HG02840 (cell line): ENCODE results near the gene C2CD4C.
"Not testable (repeated sequence)": the region's sequence is repeated elsewhere in the genome, so short reads cannot be mapped to it uniquely, and the experiment has no call there.

Experiments used
- ATAC-seq: cut with Tn5 transposase; IDR thresholded peaks from one replicate; pipeline ENCODE4 v1.9.1; 2021; ENCODE audit warnings: mild to moderate bottlenecking, moderate library complexity, moderate number of reproducible peaks; ENCODE audit not compliant: unreplicated experiment, low FRiP score

The C2CD4C gene, protein sequence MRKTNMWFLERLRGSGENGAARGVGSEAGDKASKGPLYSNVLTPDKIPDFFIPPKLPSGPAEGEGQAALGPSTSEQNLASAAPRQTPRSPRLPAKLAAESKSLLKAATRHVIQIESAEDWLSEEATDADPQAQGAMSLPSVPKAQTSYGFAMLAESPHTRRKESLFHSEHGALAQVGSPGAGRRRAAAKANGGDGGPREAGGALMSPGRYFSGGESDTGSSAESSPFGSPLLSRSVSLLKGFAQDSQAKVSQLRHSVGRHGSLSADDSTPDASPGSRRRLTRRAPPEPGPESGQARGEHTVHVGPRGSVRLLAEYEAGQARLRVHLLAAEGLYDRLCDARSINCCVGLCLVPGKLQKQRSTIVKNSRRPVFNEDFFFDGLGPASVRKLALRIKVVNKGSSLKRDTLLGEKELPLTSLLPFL

DNA sequence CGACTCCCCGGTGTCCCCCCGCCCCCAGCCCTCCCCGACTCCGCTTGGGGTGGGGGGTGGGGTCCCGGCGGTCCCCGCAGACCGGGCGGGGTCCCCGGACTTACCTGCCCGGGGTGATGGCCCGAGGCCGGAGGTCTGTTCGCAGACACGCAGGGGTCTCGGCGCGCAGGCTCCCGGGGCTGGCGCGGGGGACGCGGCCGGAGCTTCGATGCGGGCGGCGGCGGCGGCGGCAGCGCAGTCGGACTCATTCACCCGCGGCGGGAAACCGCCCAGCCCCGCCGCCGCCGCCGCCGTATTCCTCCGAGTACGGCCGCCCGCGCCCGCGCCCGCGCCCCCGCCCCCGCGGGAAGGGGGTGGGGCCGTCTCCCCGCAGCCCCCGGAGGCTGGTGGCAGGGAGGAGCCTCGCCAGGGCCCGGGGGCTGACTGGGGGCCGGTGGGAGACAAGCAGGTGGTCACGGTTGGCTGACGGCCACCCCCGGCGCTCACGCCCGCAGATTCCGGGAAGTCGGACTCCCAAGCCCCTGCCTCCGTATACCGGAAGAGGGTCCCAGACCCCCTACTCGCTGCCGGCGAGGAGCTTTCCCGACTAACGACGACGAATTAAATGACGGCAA, at the start of gene C2CD4C:
Gene C2CD4C, minus strand, starts transcription at position 246 of the 614 bp plus-strand sequence. CDS start 786 bp downstream, outside the sequence.
- no peak for ATAC-seq

GRCh38 chr19:458091-459042, 49.4 kb upstream of the C2CD4C start:
- ATAC-seq = no peak

GRCh38 chr19:457636-458035, 48.7 kb upstream of the C2CD4C start:
- no peak for ATAC-seq

GRCh38 chr19:456547-457110, 47.7 kb upstream of the C2CD4C start:
- ATAC-seq = no peak

DNA sequence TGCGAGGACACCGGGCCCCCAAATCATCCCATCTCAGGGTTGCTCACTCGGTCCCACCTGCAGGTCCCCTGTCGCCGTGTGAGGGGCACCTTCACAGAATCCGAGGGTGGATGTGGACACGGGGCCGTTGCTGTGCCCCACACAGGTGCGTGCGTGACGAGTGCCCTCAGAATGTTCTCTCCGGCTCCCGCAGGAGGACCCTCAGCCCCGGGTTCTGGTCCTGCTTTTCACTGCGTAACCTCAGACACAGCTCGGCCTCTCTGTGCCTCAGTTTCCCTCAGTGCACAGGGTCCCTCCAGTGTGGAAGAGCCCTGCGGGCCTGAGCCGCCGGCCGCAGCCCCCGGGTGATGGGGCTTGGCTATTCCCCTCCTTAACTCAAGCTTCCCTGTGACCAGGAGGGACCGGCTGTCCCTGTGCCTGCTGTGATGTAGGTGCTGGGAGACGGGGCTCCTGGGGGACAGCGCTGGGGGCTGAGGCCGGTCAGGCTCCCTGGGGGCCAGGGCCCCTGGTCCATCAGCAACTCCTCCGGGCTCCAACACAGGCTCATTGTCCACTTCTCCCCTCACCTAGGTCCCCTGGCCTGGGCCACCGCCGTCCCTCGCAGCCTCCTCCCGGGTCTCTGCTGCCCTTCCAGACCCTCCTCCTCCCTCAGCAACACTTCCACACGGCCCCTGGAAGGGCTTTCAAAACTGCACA, 47.1 kb upstream of the C2CD4C start:
- ATAC-seq = no peak

DNA sequence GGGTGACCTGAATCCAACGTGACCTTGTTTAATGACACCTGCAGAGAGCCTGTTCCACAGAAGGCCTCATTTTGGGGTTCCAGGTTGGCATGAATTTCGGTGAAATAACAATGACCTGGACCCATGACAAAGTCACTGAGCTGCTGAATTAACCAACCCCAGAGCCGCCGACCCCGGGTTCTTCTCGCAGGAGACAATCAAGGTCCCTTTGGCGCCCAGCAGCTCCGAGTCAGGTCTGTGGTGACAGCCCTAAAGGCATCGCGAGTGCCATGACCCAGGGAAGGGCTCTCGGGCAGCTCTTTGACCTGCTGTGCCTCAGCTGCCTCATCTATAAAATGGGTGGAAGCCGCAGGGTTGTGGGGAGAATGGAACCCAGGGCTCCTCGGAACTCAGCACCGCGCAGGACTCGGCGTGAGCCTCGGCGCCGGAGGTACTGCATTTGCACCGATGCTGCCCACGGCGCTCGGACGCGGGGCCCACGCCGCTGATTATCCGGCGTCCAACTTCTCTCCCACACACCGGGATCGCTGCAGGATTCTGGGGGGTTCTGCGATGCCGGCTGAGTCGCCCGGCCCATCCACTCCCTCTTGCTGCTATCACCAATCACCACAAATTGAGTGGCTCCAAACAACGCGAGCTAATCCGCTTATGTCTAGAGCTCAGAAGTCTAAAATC, 46.2 kb upstream of the C2CD4C start:
- ATAC-seq = no peak

GRCh38 chr19:453606-454005, 44.7 kb upstream of the C2CD4C start:
- ATAC-seq = no peak

DNA sequence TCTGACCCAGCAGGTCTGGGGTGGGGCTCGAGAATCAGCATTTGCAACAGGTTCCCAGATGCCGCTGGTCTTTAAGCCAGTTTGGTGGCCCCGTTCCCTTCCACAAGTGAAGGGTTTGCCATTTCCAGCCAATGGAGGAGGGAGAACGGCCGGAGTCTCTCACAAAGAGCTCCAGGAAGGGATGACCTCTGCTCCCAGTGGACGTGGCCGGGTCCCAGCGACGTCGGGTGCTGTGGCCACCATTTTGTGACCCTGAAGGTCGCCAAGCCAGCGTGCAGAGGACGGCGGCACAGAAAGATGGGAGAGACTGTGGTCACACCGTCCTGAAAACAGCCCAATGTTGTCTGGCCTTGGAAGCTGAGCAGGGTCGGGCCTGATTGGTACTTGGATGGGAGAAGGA, 43.9 kb upstream of the C2CD4C start:
- no peak for ATAC-seq

GRCh38 chr19:450912-451481, 42.0 kb upstream of the C2CD4C start:
- ATAC-seq = not testable (repeated sequence)

GRCh38 chr19:449916-450315, 41.0 kb upstream of the C2CD4C start:
- ATAC-seq = no peak

- no peak for ATAC-seq
Measured at GRCh38 chr19:447816-448560, 39.0 kb upstream of the C2CD4C start.

DNA sequence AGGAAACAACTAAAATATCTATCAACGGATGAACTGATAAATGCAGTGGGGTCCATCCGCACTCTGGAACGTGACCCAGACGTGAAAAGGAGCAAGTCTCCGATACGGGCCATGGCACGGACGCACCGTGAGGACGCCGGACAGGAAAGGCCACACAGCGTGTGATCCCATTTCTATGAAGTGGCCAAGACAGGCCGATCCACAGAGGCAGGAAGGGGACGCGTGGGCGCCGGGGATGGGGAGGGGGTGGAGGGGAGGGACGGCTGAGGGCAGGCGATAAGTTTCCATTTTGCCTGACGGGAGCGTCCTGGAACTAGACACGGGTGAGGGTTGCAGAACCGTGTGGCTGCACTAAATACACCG, 38.1 kb upstream of the C2CD4C start:
- no peak for ATAC-seq

DNA sequence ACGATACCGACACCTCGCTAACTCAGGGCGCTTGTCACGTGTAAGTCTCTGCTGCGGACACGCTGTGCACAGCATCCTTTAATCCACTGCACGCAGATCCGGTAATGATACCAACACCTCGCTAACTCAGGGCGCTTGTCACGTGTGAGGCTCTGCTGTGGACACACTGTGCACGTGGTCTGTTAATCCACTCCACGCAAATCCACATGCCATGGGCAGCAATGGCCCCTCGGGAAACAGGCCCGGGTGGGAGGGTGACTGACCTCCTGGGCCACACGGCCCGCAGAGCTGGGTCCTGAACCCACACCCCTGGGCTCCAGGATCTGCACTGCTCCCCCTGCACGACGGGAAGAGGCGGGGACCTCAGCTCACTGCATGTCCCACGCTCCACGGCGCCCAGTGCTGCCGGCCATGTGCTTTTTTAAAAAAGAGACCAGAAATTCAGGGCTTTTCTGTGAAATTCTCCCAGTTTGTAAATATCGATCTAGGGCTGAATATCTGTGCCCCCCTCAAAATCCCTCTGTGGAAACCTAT, 35.8 kb upstream of the C2CD4C start:
- no peak for ATAC-seq

DNA sequence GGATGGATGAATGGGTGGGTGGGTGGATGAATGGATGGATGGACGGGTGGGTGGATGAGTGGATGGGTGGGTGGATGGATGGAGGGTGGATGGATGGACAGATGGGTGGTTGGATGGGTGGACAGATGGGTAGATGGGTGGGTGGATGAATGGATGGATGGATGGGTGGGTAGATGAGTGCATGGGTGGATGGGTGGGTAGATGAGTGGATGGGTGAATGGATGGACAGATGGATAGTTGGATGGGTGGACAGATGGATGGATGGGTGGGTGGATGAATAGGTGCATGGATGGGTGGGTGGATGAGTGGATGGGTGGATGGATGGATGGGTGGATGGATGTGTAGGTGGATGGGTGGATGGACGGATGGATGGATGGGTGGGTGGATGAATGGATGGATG, 34.1 kb upstream of the C2CD4C start:
- ATAC-seq = no peak

DNA sequence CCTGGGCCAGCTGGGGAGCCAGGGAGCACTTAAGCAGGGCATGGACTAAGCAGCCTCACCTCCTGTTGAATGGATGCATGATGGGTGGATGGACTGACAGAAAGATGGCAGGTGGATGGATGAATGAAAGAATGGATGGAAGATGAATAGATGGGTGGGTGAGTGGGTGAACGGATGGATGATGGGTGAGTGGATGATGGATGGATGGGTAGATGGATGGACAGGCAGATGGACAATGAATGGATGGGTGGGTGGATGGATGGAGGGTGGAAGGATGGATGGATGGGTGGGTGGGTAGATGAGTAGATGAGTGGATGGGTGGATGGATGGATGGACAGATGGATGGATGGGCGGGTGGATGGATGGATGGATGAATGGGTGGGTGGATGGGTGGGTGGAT, 33.1 kb upstream of the C2CD4C start:
- ATAC-seq = no peak

- ATAC-seq = no peak
Measured at GRCh38 chr19:441213-441836, 32.4 kb upstream of the C2CD4C start.

DNA sequence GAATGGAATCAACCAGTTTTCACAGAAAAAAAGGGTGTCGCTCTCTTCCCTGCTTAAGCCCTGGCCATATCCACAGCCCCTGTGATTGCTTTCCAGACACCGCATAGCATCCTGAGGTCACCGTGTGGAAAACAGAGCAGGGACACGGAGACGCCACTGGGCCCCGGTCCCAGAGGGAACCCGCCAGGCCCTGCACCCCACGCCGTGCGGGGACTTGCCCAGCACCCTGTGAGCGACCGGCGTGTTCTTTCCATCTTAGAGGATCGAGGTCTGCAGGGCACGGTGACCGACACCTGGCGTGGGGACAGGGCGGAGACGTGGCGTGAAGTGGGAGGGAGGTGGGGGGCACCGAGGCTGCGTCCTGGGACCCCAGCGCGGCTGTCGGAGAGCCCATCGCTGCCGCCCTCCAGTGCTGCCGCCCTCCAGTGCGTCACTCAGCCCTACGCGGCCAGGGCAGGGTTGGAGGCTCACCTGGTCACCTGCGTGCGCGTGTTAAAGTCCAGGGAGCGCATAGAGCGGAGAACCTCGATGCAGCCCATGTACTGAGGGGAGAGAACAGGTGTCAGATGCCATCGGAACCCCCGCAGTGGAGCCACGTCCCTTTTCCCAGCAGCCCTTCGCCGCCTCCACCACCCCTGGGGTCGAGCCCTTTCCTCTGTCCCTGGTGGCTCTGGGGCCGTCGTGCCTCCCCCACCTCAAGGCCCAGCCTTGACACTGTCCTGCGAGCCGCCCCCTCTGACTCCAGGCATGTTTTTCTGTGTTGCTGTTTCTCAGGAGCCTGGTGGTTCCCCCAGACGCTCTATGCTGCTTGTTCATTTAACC, 31.7 kb upstream of the C2CD4C start:
- no peak for ATAC-seq
